ENCODE measurements around the gene MYO9A. TPM values are rescaled to one million over a fixed set of nuclear protein-coding genes. Genes with fewer than 3 reads are reported as not detected.

MYO9A gene
- total RNA-seq, 4 donors from 2014 or later, result 61.2 to 99.9 (median 79.9) TPM

GRCh38 chr15:71784719-71785118 is 333.2 kb downstream of the MYO9A start:
- Histone ChIP-seq H3K9me3 (no peaks in the 10 kb centered on the region), H3K27ac (no peak overlapping the region), H3K27me3 (no peaks in the 10 kb centered on the region), H3K36me3 (no peaks in the 10 kb centered on the region), H3K4me3 (no peak overlapping the region), H3K4me1 (peaks cover 0 to 8% (median 3%) of the 10 kb centered on the region in 4 donors)
- TF ChIP-seq CTCF (IDR thresholded peaks at IDR 0.05), result no peak
- no peak for TF ChIP-seq POLR2A (IDR thresholded peaks at IDR 0.05)
- TF ChIP-seq EP300 (IDR thresholded peaks at IDR 0.05), result no peak
- no peak for DNase-seq (ENCODE audit: low spot score in 2 of 2)
- 67 to 79% methylated on average over 6 of the region's 6 CpGs for WGBS, 2 donors

GRCh38 chr15:71782422-71783165 is 335.4 kb downstream of the MYO9A start:
- Histone ChIP-seq H3K4me1 (peaks cover 0 to 8% (median 3%) of the 10 kb centered on the region in 4 donors), H3K27me3 (no peaks in the 10 kb centered on the region), H3K4me3 (no peak overlapping the region), H3K36me3 (no peaks in the 10 kb centered on the region), H3K27ac (no peak overlapping the region), H3K9me3 (no peaks in the 10 kb centered on the region)
- WGBS, 2 donors, result 79 to 81% methylated on average over 10 of the region's 10 CpGs
- TF ChIP-seq POLR2A (IDR thresholded peaks at IDR 0.05) (no peak), CTCF (IDR thresholded peaks at IDR 0.05) (no peak), EP300 (IDR thresholded peaks at IDR 0.05) (no peak)
- DNase-seq (ENCODE audit: low spot score in 2 of 2), result no peak

GRCh38 chr15:71781965-71782265 is 336.0 kb downstream of the MYO9A start:
- no peak overlapping the region for H3K4me3 ChIP-seq
- no peak overlapping the region for H3K27ac ChIP-seq
- no peaks in the 10 kb centered on the region for H3K27me3 ChIP-seq
- 83% methylated on average over 8 of the region's 8 CpGs for WGBS, 2 donors
- no peak for DNase-seq (ENCODE audit: low spot score in 2 of 2)
- H3K36me3 ChIP-seq, result no peaks in the 10 kb centered on the region
- peaks cover 0 to 8% (median 3%) of the 10 kb centered on the region in 4 donors for H3K4me1 ChIP-seq
- TF ChIP-seq POLR2A (IDR thresholded peaks at IDR 0.05) (no peak), CTCF (IDR thresholded peaks at IDR 0.05) (no peak), EP300 (IDR thresholded peaks at IDR 0.05) (no peak)
- H3K9me3 ChIP-seq, result no peaks in the 10 kb centered on the region

- no peaks in the 10 kb centered on the region for H3K27me3 ChIP-seq
- no peaks in the 10 kb centered on the region for H3K9me3 ChIP-seq
- no peak overlapping the region for H3K27ac ChIP-seq
- no peak overlapping the region for H3K4me3 ChIP-seq
- H3K36me3 ChIP-seq, result no peaks in the 10 kb centered on the region
- DNase-seq (ENCODE audit: low spot score in 2 of 2), result no peak
- TF ChIP-seq EP300 (IDR thresholded peaks at IDR 0.05) (no peak), CTCF (IDR thresholded peaks at IDR 0.05) (no peak), POLR2A (IDR thresholded peaks at IDR 0.05) (no peak)
- peaks cover 0 to 8% (median 3%) of the 10 kb centered on the region in 4 donors for H3K4me1 ChIP-seq
- 80 to 90% methylated on average over 8 to 9 of the region's 9 CpGs for WGBS, 2 donors
Measured at GRCh38 chr15:71781179-71781964, 336.6 kb downstream of the MYO9A start.
